Ecto neural progenitor cell (in vitro differentiated cells): ENCODE results near the gene SPTBN4.
A peak's percentile ranks its signal among the peaks of the same experiment; 100 is the strongest.

ENCODE experiments used
- DNase-seq: peaks from one replicate; pipeline ENCODE4 v3.0.0-alpha.2; 2018; ENCODE audit warnings: low spot score

SPTBN4 gene

DNA sequence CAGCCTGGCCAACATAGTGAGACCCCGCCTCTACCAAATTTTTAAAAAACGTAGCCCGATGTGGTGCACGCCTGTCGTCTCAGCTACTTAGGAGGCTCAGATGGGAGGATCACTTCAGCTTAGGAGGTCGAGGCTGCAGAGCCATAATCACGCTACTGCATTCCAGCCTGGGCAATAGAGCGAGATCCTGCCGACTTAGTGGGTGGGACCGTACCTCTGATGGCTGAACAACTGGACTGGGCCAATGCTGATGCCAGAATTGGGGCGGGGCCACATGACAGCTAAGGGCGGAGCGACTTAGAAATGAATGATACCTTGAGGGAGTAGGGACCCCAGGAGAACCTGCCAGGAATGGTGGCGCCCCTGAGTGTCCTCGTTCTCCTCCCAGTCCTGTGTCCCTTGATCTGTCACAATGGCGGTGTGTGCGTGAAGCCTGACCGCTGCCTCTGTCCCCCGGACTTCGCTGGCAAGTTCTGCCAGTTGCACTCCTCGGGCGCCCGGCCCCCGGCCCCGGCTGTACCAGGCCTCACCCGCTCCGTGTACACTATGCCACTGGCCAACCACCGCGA is 137.9 kb downstream of the SPTBN4 start:
- no peak for DNase-seq

DNA sequence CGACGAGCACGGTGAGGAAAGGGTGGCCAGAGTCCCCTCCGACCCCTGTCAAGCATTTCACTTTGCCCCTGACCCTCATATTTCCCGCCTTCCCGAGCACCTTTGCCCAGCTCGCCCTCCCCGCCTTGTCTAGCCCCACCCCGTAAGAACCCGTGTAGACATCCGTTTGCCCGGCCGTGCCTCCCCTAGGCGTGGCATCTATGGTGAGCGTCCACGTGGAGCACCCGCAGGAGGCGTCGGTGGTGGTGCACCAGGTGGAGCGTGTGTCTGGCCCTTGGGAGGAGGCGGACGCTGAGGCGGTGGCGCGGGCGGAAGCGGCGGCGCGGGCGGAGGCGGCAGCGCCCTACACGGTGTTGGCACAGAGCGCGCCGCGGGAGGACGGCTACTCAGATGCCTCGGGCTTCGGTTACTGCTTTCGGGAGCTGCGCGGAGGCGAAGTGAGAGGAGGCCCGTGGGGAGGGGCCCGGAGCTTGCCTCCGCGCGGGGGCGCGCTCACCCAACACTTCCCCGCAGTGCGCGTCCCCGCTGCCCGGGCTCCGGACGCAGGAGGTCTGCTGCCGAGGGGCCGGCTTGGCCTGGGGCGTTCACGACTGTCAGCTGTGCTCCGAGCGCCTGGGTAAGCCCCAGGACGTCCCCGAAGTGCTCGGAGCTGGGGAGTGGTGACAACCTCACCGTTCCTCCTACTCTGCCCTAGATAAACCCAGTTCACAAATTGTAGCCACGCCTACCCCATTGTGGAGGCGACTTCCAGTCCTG is 138.6 kb downstream of the SPTBN4 start:
- peak; percentile 73 for DNase-seq

DNA sequence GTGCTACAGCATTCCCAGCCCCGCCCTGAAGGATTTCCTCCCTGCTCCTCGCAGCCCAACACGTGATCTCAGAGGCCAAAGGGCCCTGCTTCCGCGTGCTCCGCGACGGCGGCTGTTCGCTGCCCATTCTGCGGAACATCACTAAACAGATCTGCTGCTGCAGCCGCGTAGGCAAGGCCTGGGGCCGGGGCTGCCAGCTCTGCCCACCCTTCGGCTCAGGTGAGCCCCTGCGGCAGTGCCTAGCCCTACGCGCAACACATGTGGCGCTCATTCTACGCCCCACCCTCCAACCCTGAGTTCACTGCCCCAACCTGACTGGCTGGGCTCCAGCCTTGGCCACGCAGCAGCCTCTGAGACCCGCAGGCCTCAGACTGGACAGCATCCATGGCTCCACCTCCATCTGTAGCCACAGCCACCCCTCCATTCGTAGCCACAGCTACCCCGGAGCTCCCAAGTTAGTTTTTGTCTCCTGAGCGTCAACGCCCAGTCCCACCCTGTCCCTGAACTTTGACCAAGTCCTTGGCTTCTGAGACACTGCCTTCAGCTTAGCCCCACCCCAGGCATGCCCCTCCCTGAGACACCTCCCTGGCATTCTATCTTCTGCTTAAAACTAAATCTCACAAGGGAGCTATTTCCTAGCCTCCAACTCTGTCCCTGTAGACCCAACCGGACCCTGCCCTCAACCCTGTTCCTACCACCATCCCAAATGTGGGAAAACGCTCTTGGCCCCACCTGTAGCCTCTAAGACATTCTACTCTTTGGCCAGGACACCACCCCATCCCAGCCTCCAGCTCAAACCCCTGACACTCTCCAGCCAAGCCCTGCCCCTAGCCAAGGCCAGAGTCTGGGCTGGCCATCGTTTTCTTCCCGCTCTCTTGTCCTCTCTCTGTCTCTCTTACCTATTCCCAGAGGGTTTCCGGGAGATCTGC is 140.8 kb downstream of the SPTBN4 start:
- DNase-seq, result no peak

DNA sequence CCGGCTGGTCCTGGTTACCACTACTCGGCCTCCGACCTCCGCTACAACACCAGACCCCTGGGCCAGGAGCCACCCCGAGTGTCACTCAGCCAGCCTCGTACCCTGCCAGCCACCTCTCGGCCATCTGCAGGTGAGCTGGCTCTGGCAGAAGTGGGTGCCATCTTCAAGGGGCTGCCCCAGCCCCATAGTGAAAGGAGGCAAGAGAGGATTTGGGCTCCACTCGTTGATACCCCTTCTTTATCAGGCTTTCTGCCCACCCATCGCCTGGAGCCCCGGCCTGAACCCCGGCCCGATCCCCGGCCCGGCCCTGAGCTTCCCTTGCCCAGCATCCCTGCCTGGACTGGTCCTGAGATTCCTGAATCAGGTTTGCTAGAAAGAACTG is 141.4 kb downstream of the SPTBN4 start:
- DNase-seq, result no peak

DNA sequence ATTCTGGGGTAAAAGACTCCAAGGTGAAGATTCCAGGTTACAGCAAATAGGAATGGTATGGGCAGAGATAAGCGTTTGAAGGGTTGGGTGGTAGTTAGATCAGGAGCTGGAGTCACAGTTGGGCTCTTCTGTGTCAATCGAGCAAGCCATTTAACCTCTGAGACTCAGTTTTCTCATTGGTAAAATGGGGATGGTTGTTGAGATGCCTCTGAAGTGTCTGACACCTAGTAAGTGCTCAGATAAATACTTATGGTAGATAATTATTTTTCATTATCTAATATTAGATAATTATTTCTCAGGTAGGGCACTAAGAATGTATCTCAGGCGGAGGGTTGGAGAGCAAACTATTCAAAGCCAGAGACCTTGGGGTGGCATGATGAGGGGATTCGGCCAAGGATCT is 142.2 kb downstream of the SPTBN4 start:
- DNase-seq, result no peak

DNA sequence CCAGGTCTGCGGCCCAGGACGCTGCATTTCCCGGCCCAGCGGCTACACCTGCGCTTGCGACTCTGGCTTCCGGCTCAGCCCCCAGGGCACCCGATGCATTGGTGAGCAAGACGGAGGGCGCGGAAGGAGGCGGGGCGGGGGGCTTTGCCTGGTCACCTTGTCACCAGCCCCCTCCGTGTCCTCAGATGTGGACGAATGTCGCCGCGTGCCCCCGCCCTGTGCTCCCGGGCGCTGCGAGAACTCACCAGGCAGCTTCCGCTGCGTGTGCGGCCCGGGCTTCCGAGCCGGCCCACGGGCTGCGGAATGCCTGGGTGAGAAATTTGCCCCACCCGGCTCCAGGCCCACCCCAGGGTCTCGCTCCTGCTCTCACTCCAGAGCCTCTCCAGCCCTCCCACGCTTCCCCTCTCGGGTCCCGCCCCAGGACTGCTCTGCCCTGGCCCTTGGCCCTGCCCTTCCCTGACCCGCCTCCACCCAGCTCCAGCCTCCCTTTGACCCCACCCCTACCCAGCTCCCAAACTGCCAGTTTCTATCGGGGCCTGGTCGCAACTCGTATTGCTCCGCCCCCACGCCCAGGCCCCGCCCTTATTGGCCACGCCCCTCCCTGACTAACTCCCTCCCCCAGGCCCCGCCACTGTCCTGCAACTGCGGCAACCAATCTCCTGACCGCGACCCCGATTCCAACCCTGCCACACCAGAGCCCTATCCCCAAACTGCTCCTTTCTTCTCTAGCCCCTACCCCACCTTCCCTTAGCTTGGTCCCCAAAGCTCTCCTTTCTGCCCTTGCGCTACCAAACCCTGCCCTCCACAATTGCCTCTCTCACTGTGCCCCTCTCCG is 143.0 kb downstream of the SPTBN4 start:
- peak; percentile 94 for DNase-seq

DNA sequence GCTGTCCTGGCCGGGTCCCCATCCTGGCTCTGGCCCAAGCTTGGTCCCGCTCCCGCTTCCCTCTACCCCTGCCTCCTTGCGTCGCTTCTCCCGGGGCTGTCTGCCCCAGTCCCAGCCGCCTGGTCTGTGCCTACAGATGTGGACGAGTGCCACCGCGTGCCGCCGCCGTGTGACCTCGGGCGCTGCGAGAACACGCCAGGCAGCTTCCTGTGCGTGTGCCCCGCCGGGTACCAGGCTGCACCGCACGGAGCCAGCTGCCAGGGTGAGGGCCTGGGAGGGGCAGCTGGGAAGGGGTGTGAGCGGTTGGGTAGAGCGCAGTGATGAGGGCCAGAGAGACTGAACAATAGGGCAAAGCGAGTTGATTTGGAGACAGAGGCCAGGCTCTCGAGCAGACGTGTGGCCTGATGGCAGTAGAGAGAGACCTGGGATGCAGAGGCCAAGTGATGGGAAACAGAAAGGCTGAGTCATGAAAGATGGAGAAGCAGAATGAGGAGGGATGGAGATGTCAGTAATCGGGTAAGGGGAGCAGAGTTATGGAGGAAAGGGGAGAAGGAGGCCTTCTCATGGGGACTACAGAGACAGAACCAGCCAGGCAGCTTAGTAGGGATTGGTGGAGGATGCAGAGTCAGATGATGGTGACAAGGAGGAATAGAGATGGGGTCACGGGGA is 143.7 kb downstream of the SPTBN4 start:
- DNase-seq, result no peak

DNA sequence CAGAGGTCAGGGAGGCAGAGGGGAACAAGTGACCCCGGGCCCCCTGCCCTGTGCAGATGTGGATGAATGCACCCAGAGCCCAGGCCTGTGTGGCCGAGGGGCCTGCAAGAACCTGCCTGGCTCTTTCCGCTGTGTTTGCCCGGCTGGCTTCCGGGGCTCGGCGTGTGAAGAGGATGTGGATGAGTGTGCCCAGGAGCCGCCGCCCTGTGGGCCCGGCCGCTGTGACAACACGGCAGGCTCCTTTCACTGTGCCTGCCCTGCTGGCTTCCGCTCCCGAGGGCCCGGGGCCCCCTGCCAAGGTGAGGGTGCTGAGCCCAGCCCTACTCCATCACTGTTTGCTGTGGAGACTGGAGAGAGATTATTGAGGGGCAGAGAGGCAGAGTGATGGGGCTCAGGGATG is 144.3 kb downstream of the SPTBN4 start:
- peak; percentile 47 for DNase-seq

DNA sequence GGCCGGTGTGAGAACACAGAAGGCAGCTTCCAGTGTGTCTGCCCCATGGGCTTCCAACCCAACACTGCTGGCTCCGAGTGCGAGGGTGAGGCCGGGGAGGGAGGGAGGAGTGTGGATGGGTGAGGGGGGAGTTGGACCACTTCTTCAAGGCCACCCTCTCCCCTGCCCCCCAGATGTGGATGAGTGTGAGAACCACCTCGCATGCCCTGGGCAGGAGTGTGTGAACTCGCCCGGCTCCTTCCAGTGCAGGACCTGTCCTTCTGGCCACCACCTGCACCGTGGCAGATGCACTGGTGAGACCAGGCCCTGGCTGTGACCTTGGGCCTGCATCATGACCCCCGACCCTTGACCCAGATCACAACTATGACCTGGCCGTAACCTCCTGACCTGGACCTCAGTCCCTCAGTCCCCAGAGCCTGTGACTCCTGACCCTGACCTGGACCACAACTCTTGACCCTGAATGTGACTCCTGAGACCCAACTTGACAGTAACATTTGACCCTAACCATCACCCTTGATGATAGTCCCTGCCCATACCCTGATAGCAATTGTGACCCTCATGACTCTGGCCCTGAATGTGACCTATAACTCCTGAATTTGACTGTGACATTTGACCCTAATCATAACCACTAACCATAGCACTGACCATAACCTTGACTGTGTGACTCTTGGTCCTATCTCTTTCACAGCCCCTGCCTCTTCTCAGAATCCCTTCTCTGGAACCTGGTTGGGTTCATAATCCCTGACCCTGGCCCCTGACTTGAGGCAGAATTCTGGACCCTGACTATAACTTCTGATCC is 145.3 kb downstream of the SPTBN4 start:
- peak; percentile 47 for DNase-seq

DNA sequence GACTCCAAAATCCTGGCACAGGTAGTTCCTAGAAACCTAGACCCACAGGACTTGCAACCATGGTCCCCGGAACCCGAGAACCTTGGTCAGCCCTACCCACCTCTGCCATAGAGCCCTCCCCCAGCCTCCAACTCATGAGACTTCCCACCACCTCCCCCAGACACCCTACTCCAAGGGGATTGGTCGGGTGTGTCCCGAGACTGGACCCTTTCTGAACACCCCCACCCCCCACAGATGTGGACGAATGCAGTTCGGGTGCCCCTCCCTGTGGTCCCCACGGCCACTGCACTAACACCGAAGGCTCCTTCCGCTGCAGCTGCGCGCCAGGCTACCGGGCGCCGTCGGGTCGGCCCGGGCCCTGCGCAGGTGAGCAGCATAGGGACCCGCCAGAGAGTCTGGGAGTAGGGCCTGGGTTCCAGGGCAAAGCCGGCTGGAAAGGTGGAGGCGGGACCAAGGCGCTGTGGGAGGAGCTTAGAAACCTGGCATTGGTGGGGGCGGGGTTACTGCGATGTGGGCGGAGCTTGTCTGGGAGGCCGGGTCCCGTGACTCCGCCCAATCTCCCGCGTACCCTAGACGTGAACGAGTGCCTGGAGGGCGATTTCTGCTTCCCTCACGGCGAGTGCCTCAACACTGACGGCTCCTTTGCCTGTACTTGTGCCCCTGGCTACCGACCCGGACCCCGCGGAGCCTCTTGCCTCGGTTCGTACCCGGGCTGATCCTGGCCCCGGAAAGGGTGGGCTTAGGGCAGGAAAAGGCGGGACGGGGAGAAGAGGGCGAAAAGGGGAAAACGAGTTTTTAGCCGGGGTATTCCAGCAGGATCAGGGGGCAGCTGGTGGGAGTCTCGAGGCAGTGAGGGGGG is 146.3 kb downstream of the SPTBN4 start:
- peak; percentile 91 for DNase-seq

DNA sequence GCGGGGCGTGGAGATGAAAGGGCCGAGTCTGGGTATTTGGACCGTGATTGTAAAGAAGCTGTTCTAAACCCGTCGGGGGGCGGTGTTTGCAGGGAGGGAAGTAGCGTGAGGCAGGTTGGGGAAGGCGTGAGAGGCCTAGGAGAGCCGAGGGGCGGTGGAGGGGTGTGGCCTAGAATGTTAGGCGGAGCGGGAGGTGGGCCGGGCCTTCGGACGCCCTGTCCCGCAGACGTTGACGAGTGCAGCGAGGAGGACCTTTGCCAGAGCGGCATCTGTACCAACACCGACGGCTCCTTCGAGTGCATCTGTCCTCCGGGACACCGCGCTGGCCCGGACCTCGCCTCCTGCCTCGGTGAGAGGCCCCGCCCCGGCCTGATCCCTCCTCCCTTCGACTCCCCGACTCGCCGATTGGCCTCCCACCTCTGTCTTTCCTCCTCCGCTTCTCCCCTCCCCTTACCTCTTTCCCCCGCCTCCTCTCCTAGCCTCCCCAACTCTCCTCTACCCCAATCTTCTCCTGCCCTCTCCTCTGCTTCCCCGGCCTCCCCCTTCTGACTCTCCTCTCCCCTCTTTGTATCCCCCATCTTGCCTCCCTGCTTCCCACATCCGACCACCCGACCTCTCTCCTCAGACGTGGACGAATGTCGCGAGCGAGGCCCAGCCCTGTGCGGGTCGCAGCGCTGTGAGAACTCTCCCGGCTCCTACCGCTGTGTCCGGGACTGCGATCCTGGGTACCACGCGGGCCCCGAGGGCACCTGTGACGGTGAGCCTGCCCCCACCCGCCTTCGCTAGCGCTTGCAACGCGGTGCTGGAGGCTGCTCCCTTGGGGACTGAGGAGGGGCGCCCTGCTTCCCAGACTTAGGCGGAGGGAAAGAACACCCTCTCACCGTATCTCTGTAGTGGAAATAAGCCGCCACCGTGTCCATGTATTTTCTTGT is 147.2 kb downstream of the SPTBN4 start:
- peak; percentile 87 for DNase-seq

DNA sequence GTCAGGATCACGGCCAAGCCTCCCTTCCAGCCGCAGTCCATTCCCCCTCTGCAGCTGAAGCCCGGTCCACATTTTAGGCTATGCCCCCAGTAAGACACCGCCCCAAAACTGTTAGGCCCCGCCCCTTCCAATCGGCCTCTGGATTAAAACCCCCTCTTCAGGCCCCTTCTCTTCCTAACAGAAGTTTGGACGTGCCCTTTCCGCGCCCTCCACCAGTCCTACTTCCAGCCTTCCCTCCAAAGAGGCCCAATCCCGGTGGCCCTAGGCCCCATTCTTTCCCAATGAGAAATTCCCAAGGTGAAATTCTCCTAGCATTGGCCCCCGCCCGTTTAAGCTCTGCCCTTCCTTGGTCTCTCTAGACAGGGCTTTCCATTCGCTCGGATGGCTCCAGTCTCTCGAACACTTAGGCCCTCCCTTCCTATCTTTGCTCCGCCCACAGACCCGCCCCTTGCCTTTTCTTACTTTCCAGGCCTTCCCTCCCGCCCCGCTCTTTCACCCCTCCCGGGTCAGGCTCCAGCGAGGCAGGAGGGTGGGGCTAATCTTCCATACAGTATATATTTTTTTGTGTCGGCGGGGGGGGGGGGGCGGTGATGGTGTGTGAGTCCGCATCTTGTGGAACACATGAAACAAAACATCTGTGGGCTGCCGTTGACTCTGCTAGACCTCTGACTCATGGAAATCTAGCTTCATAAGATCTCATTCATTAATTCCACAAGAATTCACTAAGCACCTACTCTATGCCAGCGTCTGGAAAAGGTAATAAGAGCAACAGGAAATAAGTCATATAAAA is 148.0 kb downstream of the SPTBN4 start:
- peak; percentile 86 for DNase-seq

DNA sequence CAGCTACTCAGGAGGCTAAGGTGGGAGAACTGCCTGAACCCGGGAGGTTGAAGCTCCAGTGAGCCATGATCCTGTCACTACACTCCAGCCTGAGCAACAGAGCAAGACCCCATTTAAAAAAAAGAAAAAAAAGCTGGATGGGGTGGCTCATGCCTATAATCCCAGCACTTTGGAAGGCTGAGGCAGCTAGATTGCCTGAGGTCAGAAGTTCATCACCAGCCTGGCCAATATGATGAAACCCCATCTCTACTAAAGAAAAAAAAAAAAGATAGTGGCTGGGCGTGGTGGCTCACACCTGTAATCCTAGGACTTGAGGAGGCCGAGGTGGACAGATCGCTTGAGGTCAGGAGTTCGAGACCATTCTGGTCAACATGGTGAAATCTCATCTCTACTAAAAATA is 149.4 kb downstream of the SPTBN4 start:
- DNase-seq, result no peak

DNA sequence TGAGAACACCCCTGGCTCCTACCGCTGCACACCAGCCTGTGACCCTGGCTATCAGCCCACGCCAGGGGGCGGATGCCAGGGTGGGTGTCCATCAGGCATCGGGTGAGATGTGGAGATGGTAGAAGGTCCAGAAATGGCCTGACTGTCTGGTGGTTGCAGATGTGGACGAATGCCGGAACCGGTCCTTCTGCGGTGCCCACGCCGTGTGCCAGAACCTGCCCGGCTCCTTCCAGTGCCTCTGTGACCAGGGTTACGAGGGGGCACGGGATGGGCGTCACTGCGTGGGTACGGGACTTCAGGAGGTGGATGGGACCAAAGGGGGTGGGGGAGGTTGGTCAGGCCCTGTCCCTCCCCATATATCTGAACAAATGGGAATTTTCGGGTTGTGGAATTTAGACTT is 150.1 kb downstream of the SPTBN4 start:
- no peak for DNase-seq

DNA sequence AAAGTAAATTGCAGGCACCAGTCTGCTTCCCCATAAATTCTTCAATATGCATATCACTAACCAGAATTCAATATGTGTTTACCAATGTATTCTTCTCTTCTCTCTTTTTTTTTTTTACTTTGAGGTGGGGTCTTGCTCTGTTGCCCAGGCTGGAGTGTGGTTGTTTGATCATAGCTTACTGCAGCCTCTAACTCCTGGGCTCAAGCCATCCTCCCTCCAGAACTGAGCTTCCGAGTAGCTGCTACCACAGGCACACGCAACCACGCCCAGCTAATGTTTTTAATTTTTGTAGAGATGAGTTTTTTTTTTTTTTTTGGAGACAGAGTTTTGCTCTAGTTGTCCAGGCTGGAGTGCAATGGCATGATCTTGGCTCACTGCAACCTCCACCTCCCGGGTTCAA is 151.2 kb downstream of the SPTBN4 start:
- DNase-seq, result no peak

DNA sequence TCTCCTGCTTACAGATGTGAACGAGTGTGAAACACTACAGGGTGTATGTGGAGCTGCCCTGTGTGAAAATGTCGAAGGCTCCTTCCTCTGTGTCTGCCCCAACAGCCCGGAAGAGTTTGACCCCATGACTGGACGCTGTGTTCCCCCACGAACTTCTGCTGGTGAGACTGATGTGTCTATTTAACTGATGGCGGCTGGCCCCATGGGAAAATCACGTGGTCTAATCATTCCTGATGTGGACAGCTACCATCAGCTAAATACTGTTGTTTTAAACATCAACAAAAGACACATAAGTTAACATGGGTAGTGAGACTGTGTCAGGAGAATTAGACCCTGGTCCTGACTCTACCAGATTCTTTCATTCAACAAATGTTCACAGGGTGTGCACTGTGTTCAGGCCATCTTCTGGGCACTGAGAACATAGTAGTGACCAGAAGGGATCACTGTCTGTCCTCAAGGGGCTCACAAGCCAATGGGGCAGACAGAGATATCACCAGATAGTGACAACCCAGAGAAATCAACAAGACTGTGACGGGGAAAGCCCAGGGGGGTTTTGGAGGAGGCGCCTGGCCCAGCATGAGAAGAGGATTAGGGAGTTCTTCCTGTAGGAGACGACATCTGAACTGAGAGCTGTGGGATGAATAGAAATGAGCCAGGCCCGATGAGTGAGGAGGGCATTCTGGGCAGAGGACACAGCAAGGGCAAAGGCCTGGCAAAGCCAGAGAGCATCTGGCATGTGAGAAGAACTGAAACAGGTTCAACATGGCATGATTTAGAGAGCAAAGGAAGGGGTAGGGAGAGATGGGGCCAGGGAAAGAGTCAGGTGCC is 152.7 kb downstream of the SPTBN4 start:
- no peak for DNase-seq

DNA sequence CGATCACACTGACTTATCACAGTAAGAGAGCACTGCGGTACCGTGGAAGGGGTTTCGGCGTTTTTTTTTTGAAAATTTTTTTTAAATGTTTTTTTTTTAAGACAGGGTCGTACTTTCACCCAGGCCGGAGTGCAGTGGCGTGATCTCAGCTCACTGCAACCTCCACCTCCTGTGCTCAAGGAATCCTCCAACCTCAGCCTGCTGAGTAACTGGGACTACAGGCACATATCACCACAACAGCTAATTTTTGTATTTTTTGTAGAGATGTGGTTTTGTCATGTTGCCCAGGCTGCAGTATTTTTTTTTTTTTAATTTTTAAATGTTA is 153.3 kb downstream of the SPTBN4 start:
- no peak for DNase-seq
